Stimulated activated CD8-positive, alpha-beta memory T cell treated with anti-CD3 and anti-CD28 coated beads, Interleukin-7, amount 100 ng/mL, for 48 hours (primary cell): ENCODE measurements around the gene CHML.

Experiments used
- DNase-seq, 2 donors: peaks; one replicate each; pipeline ENCODE4 v3.0.0-alpha.2; 2020; ENCODE audit warnings: low read depth in 1 of 2; ENCODE audit errors: extremely low read depth in 1 of 2

Gene CHML

GRCh38 chr1:241624935-241625334 lies 15.2 kb downstream of the CHML start:
- DNase-seq = no peak

GRCh38 chr1:241622669-241623068 lies 17.5 kb downstream of the CHML start:
- DNase-seq = no peak

GRCh38 chr1:241617426-241617825 lies 22.7 kb downstream of the CHML start:
- no peak for DNase-seq

GRCh38 chr1:241615043-241615974 lies 24.9 kb downstream of the CHML start:
- DNase-seq = no peak

- DNase-seq = no peak
These were observed 25.6 kb downstream of the CHML start for GRCh38 chr1:241614572-241614971.

- peak in 1 of 2 donors; percentile 22 for DNase-seq
These were observed 26.0 kb downstream of the CHML start for GRCh38 chr1:241614144-241614543.

- no peak for DNase-seq
These were observed 27.4 kb downstream of the CHML start for GRCh38 chr1:241612533-241613477.

- no peak for DNase-seq
These were observed 28.4 kb downstream of the CHML start for GRCh38 chr1:241611736-241612135.

GRCh38 chr1:241611063-241611462 lies 29.1 kb downstream of the CHML start:
- no peak for DNase-seq

GRCh38 chr1:241610056-241610815 lies 29.9 kb downstream of the CHML start:
- DNase-seq = no peak

- DNase-seq = no peak
These were observed 31.7 kb downstream of the CHML start for GRCh38 chr1:241608379-241609033.

- DNase-seq = no peak
These were observed 32.7 kb downstream of the CHML start for GRCh38 chr1:241607497-241607896.

GRCh38 chr1:241606544-241606943 lies 33.6 kb downstream of the CHML start:
- no peak for DNase-seq

GRCh38 chr1:241605146-241605805 lies 34.9 kb downstream of the CHML start:
- DNase-seq = no peak

- no peak for DNase-seq
These were observed 36.4 kb downstream of the CHML start for GRCh38 chr1:241603731-241604245.

- no peak for DNase-seq
These were observed 39.7 kb downstream of the CHML start for GRCh38 chr1:241600496-241600901.

GRCh38 chr1:241598249-241598648 lies 41.9 kb downstream of the CHML start:
- DNase-seq = no peak

- DNase-seq = no peak
These were observed 43.5 kb downstream of the CHML start for GRCh38 chr1:241596633-241597032.

- DNase-seq = no peak
These were observed 47.0 kb downstream of the CHML start for GRCh38 chr1:241593186-241593585.
